ENCODE measurements around the gene NPTXR. TPM values are rescaled to one million over a fixed set of nuclear protein-coding genes. Genes with fewer than 3 reads are reported as not detected.

The NPTXR gene
- polyA plus RNA-seq, 1 donor from 2014 or later = 0.04 TPM

- no peaks in the 10 kb centered on the region for H3K4me1 Mint-ChIP-seq
- no peak overlapping the region for H3K27ac Mint-ChIP-seq
- H3K4me3 Mint-ChIP-seq = no peak overlapping the region
- no peaks in the 10 kb centered on the region for H3K9me3 Mint-ChIP-seq
- peaks cover 13% of the 10 kb centered on the region for H3K27me3 Mint-ChIP-seq
- H3K36me3 Mint-ChIP-seq = no peaks in the 10 kb centered on the region
Measured at GRCh38 chr22:38850941-38851849, 7.4 kb upstream of the NPTXR start.

DNA sequence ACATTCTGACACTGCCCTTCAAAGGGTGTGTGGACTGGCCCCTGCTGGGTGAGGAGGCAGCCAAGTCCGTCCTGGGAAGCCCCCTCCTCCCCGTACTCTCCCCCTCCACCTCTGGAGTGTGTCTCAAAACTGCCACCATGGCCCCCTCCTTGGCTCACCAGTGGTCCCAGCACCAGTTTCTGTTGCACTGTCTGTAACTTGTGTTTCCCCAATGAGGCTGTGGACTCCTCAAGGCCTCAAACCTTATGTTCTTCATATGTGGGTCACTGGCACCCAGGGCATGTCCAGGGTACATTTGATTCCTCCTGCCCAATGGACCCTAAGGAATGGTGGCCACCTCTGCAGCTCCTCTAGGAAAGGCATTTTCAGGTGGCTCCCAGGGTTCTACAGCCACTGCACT is 6.6 kb upstream of the NPTXR start:
- peak overlapping the region in 1 of 4 donors; percentile 28 for H3K4me3 Mint-ChIP-seq
- H3K9me3 Mint-ChIP-seq = no peaks in the 10 kb centered on the region
- no peak overlapping the region for H3K27ac Mint-ChIP-seq
- H3K27me3 Mint-ChIP-seq = peaks cover 13% of the 10 kb centered on the region
- H3K4me1 Mint-ChIP-seq = no peaks in the 10 kb centered on the region
- no peaks in the 10 kb centered on the region for H3K36me3 Mint-ChIP-seq

DNA sequence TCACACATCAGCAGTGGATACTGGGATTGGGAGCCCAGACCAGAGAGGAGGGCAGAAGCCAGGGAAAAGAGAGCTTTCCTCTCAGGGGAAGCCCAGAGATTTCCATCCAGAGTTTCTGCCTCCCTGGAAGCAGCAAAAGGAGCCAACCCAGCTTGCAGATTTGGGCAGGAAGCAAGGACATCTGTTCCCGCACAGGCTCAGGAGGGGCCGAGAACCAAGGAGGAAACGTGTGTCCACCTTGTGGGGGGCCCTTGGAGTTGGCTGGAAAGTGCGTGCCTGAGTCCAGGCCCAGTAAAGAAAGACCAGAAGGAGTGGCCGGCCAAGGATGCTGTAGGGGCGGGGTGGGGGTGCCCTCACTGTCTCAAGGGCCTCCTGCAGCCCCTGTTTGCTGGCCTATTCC is 6.0 kb upstream of the NPTXR start:
- Mint-ChIP-seq H3K27ac (no peak overlapping the region), H3K4me3 (no peak overlapping the region), H3K9me3 (no peaks in the 10 kb centered on the region), H3K27me3 (peaks cover 14% of the 10 kb centered on the region), H3K4me1 (no peaks in the 10 kb centered on the region), H3K36me3 (no peaks in the 10 kb centered on the region)

GRCh38 chr22:38846412-38846811 is 2.6 kb upstream of the NPTXR start:
- Mint-ChIP-seq H3K4me3 (peak overlapping the region in 1 of 4 donors; percentile 51), H3K36me3 (no peaks in the 10 kb centered on the region), H3K27me3 (peaks cover 27% of the 10 kb centered on the region), H3K9me3 (no peaks in the 10 kb centered on the region), H3K4me1 (peaks cover 5 to 6% (median 6%) of the 10 kb centered on the region in 3 donors), H3K27ac (no peak overlapping the region)

DNA sequence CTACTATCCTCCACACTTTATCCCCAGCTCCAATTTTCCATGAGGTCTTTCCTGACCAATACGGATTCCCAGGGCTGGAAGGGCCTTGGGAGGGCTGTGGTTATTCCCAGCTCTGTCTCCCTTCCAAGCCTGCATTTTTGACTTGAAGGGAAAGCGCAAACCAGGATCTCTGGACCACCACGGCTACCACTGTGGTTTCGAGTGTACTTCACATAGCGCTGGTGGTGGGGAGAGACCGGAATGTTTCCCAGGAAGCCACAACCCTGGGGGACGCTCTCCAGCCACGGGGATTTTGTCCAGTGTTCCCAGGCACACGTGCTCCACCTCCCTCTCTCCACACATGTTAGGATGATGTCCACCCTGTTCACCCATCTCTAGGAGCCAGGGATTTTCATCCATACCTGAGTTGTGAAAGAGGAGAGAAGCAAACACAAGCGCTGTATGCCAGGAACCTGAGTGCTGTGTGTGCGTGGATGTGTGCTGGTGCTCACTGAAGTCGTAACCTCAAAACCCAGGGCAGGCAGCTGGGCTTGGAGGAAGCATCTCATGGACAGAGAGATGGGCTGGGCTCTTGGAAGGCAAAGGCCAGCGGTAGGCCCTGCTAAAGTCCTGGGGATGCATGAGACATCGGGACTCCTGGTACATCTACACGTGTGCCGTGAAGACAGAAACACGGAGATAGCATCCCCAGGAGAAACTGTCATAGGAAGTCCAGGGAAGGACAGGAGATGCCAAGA is 1.3 kb upstream of the NPTXR start:
- H3K27ac Mint-ChIP-seq = peak overlapping the region in 1 of 3 donors; percentile 39
- peak overlapping the region; percentile 33 to 82 (median 51) for H3K4me3 Mint-ChIP-seq
- H3K27me3 Mint-ChIP-seq = peaks cover 29% of the 10 kb centered on the region

DNA sequence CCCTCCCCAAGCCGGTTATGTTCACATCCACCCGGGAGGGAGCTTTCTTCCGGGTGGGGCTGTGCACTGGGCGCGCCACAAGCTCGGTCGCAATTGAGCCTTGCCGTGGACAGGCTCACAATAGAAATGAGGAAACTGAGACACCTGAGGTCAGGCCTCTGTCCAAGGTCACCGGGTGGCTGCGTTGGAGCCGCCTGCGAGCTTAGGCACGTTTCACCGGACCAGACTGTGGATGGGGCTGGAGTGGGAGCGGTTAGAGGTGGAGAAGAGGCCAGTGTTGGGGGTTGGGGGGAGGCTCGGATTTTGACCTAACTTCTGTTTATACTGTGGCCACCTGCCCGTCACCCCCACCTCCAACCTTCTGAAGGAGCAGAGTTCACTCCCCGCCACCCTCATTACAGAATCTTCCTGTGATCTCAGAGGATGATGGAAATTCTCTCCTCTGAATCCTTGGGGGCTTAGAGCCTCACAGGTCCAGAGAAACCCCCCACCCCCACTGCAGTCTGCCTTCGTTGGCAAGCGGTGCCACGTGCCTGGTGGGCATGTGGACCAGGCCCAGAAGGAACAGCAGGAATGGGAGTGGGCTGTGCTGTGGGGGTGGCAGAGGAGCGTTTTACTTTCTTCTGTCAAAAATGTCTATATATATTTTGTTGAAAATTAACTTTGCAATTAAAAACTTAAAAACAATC is 631 bp upstream of the NPTXR start:
- Mint-ChIP-seq H3K9me3 (no peaks in the 10 kb centered on the region), H3K27ac (no peak overlapping the region), H3K36me3 (no peaks in the 10 kb centered on the region), H3K27me3 (peaks cover 33% of the 10 kb centered on the region), H3K4me1 (peaks cover 5 to 10% (median 6%) of the 10 kb centered on the region in 3 donors), H3K4me3 (peak overlapping the region; percentile 55 to 82 (median 69))

More for the DNA sequence above, 1.3 kb upstream of the NPTXR start:
- H3K9me3 Mint-ChIP-seq = no peaks in the 10 kb centered on the region
- peaks cover 5 to 10% (median 6%) of the 10 kb centered on the region in 3 donors for H3K4me1 Mint-ChIP-seq
- H3K36me3 Mint-ChIP-seq = no peaks in the 10 kb centered on the region

DNA sequence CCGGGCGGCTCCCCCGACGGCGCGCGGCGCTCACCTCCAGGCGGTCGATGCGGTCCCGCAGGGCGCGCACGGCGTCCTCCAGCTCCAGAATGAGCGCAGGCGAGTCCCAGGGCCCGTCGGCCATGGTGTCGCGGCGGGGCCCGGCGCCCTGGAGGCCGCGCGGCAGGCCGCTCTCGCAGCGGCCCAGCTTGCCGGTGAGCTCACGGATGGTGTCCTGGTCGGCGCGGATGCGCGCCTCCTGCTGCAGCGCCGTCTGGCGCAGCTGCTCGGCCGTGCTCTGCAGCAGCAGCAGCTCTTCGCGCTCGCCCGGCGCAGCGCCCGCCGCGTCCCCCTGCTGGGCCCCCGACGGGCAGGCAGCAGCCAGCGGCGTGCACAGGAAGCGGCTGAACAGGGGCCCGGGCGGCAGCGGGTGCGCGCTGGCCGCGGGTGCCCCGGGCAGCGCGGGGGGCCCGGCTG is 599 bp downstream of the NPTXR start:
- Mint-ChIP-seq H3K4me1 (peaks cover 5 to 10% (median 6%) of the 10 kb centered on the region in 3 donors), H3K4me3 (peak overlapping the region in 1 of 4 donors; percentile 92), H3K36me3 (no peaks in the 10 kb centered on the region), H3K27me3 (peaks cover 39% of the 10 kb centered on the region), H3K27ac (no peak overlapping the region), H3K9me3 (no peaks in the 10 kb centered on the region)

DNA sequence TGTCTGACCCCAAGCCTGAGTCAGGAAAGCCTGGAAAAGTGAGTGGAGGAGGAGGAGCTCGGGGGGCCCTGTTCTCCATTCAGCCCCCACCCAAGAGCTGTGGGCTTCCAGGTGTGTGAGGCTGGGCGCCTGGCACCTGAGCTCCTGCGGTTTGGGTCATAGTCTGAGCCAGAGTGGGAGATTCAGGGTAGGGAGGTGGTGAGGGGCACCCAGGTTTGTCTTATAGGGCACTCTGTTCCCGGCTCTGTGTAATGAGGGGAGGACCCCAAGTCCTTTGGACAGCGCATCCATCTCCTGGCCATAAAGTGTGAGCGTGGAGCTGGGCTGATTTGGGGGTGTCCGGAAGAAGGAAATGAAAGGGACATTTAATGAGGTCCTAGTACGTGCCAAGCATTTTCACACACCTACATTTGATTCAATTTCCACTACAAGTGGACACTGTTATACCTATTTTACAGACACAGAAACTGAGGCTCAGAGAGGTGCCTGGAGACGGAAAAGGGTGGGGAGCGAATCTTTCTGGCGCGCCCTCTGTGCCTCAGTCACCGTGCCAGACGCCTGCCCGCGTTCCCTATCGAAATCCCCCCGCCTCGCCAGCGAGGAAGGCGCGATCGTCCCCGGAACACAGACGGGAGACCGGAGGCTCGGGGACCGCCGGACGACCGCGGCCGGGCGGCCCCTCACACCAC is 1.2 kb downstream of the NPTXR start:
- H3K27ac Mint-ChIP-seq = no peak overlapping the region
- H3K9me3 Mint-ChIP-seq = no peaks in the 10 kb centered on the region
- peaks cover 42% of the 10 kb centered on the region for H3K27me3 Mint-ChIP-seq
- no peaks in the 10 kb centered on the region for H3K36me3 Mint-ChIP-seq
- H3K4me3 Mint-ChIP-seq = peak overlapping the region; percentile 70 to 92 (median 79)
- H3K4me1 Mint-ChIP-seq = peaks cover 5 to 10% (median 6%) of the 10 kb centered on the region in 3 donors

- peaks cover 46% of the 10 kb centered on the region for H3K27me3 Mint-ChIP-seq
- no peaks in the 10 kb centered on the region for H3K9me3 Mint-ChIP-seq
- H3K4me3 Mint-ChIP-seq = peak overlapping the region in 3 of 4 donors; percentile 25 to 37 (median 29)
- H3K4me1 Mint-ChIP-seq = peaks cover 5 to 10% (median 6%) of the 10 kb centered on the region in 3 donors
- H3K36me3 Mint-ChIP-seq = no peaks in the 10 kb centered on the region
- H3K27ac Mint-ChIP-seq = no peak overlapping the region
Measured at GRCh38 chr22:38841635-38842034, 2.2 kb downstream of the NPTXR start.

DNA sequence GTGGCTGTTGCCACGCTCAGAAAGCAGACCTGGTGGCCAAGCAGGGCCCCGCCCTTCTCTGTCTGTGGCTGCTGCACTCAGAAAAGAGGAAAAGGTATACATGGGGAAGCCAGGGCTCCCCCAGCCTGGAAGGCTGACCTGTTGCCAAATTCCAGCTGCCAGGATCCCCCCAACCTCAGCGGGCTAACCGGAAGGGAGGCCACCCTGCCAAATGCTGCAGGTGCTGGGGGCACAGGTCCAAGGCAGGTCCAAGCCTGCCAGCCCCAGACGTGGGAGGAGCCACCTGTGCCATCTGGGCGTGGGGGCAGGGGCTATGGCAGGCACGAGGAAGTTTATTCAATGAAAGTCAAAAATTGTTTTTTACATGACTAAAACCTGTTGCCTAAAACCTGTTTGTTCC is 2.6 kb downstream of the NPTXR start:
- H3K4me1 Mint-ChIP-seq = peaks cover 5 to 10% (median 6%) of the 10 kb centered on the region in 3 donors
- no peaks in the 10 kb centered on the region for H3K36me3 Mint-ChIP-seq
- H3K4me3 Mint-ChIP-seq = peak overlapping the region in 1 of 4 donors; percentile 29
- H3K27ac Mint-ChIP-seq = no peak overlapping the region
- peaks cover 49% of the 10 kb centered on the region for H3K27me3 Mint-ChIP-seq
- no peaks in the 10 kb centered on the region for H3K9me3 Mint-ChIP-seq

DNA sequence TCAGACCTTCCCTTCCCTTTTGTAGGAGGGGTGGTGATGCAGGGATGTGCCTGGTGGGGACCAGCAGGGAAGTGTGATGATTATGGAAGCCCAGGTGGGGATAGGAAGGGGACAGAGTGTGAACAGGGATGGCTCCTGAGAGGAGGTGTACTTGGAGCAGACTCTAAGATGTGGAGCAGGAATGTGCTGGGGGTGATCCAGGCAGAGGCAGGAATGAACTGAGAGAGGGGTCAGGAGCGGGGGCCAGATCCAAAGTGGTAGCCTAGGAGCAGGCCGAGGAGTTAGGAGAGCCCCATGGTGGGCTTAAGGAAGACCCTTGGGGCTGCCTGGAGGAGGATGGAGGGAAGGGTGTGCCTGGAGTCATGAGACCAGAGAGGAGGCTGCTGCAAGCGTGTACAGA is 3.7 kb downstream of the NPTXR start:
- Mint-ChIP-seq H3K27ac (no peak overlapping the region), H3K4me3 (peak overlapping the region in 1 of 4 donors; percentile 12), H3K36me3 (no peaks in the 10 kb centered on the region), H3K9me3 (no peaks in the 10 kb centered on the region), H3K4me1 (peaks cover 5 to 10% (median 6%) of the 10 kb centered on the region in 3 donors), H3K27me3 (peaks cover 47% of the 10 kb centered on the region)

DNA sequence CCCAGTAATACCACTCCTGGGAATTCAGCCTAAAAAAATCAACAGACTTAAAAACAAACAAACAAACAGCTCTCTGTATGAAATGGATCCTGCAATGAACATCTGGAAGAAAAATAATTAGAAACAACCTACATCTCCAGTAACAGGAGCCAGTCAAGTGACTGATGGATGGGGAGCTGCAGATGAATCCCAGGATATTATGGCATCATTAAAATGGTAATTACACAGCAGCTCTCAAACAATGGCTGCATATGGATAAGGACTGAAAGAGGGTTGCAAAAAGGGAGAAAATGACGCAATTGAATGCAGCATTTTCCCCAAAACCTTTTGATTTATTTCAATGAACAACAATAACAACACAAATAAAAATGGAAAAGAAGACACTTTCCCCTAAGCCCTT is 4.1 kb downstream of the NPTXR start:
- Mint-ChIP-seq H3K27me3 (peaks cover 47% of the 10 kb centered on the region), H3K4me3 (peak overlapping the region in 1 of 4 donors; percentile 12), H3K4me1 (peaks cover 5 to 10% (median 6%) of the 10 kb centered on the region in 3 donors), H3K27ac (no peak overlapping the region), H3K36me3 (no peaks in the 10 kb centered on the region), H3K9me3 (no peaks in the 10 kb centered on the region)

- no peaks in the 10 kb centered on the region for H3K9me3 Mint-ChIP-seq
- H3K27ac Mint-ChIP-seq = peak overlapping the region in 1 of 3 donors; percentile 33
- H3K36me3 Mint-ChIP-seq = no peaks in the 10 kb centered on the region
- no peak overlapping the region for H3K4me3 Mint-ChIP-seq
- peaks cover 41% of the 10 kb centered on the region for H3K27me3 Mint-ChIP-seq
- peaks cover 0 to 4% (median 0%) of the 10 kb centered on the region in 3 donors for H3K4me1 Mint-ChIP-seq
Measured at GRCh38 chr22:38837414-38837928, 6.4 kb downstream of the NPTXR start.

- peaks cover 0 to 4% (median 0%) of the 10 kb centered on the region in 3 donors for H3K4me1 Mint-ChIP-seq
- no peak overlapping the region for H3K4me3 Mint-ChIP-seq
- no peak overlapping the region for H3K27ac Mint-ChIP-seq
- no peaks in the 10 kb centered on the region for H3K9me3 Mint-ChIP-seq
- peaks cover 30% of the 10 kb centered on the region for H3K27me3 Mint-ChIP-seq
- H3K36me3 Mint-ChIP-seq = no peaks in the 10 kb centered on the region
Measured at GRCh38 chr22:38835888-38836301, 7.9 kb downstream of the NPTXR start.

Measured in IgD-negative memory B cell (primary cell).